ENCODE data around the gene UBP1. TPM values are rescaled to one million over a fixed set of nuclear protein-coding genes. Genes with fewer than 3 reads are reported as not detected.

Gene UBP1
- total RNA-seq, 1 experiment from 2014 or later: 50.4 TPM

GRCh38 chr3:33425453-33425852 is 14.8 kb downstream of the UBP1 start:
- Histone ChIP-seq H3K27ac (no peak overlapping the region), H3K27me3 (ENCODE audit: insufficient read depth, low read depth) (no peaks in the 10 kb centered on the region), H3K4me1 (replicated peaks; ENCODE audit: insufficient read depth) (no peaks in the 10 kb centered on the region), H3K9me2 (ENCODE audit: insufficient read depth) (no peaks in the 10 kb centered on the region), H3K79me2 (ENCODE audit: low read depth) (peaks cover 62% of the 10 kb centered on the region), H3K9me3 (ENCODE audit: insufficient read depth, low read depth) (no peaks in the 10 kb centered on the region), H3K36me3 (ENCODE audit: low read depth) (peaks cover 3% of the 10 kb centered on the region; the same call in 1 of the 2 replicates), H3K4me3 (no peak overlapping the region), H3K4me2 (no peak overlapping the region), H3F3A (ENCODE audit: insufficient read depth, low read depth) (no peaks in the 10 kb centered on the region), H2AFZ (no peak overlapping the region), H4K20me1 (ENCODE audit: insufficient read depth) (no peaks in the 10 kb centered on the region)
- TF ChIP-seq CTCF (conservative IDR thresholded peaks at IDR 0.05) (no peak), EZH2 (IDR thresholded peaks at IDR 0.05; ENCODE audit: low read depth) (no peak)
- DNase-seq: no peak
- CTCF ChIA-PET: no interaction called here
- BruUV-seq (replicated peaks): no TSS peak
- POLR2A ChIA-PET (ENCODE audit: unreplicated experiment): no interaction called here
- intact Hi-C loops (cut with micrococcal nuclease; ENCODE audit: unreplicated experiment): no loop called here

GRCh38 chr3:33424606-33425452 is 15.4 kb downstream of the UBP1 start:
- no peaks in the 10 kb centered on the region for H3K9me3 ChIP-seq (ENCODE audit: insufficient read depth, low read depth)
- no TSS peak for BruUV-seq (replicated peaks)
- no peak overlapping the region for H2AFZ ChIP-seq
- H3F3A ChIP-seq (ENCODE audit: insufficient read depth, low read depth): no peaks in the 10 kb centered on the region
- DNase-seq: no peak
- H4K20me1 ChIP-seq (ENCODE audit: insufficient read depth): no peaks in the 10 kb centered on the region
- no peak overlapping the region for H3K4me2 ChIP-seq
- ChIA-PET CTCF (no interaction called here), POLR2A (ENCODE audit: unreplicated experiment) (no interaction called here)
- H3K79me2 ChIP-seq (ENCODE audit: low read depth): peaks cover 56% of the 10 kb centered on the region
- intact Hi-C loops (cut with micrococcal nuclease; ENCODE audit: unreplicated experiment): no loop called here
- H3K36me3 ChIP-seq (ENCODE audit: low read depth): peaks cover 3% of the 10 kb centered on the region; the same call in 1 of the 2 replicates
- H3K27me3 ChIP-seq (ENCODE audit: insufficient read depth, low read depth): no peaks in the 10 kb centered on the region
- no peaks in the 10 kb centered on the region for H3K9me2 ChIP-seq (ENCODE audit: insufficient read depth)
- H3K27ac ChIP-seq: no peak overlapping the region
- no peak overlapping the region for H3K4me3 ChIP-seq
- TF ChIP-seq CTCF (conservative IDR thresholded peaks at IDR 0.05) (no peak), EZH2 (IDR thresholded peaks at IDR 0.05; ENCODE audit: low read depth) (no peak)
- no peaks in the 10 kb centered on the region for H3K4me1 ChIP-seq (replicated peaks; ENCODE audit: insufficient read depth)

GRCh38 chr3:33420966-33421365 is 19.2 kb downstream of the UBP1 start:
- Histone ChIP-seq H3K9me3 (ENCODE audit: insufficient read depth, low read depth) (no peaks in the 10 kb centered on the region), H3F3A (ENCODE audit: insufficient read depth, low read depth) (no peaks in the 10 kb centered on the region), H4K20me1 (ENCODE audit: insufficient read depth) (no peaks in the 10 kb centered on the region), H3K4me3 (no peak overlapping the region), H3K36me3 (ENCODE audit: low read depth) (peaks cover 3% of the 10 kb centered on the region; the same call in 1 of the 2 replicates), H2AFZ (no peak overlapping the region), H3K27ac (no peak overlapping the region), H3K4me1 (replicated peaks; ENCODE audit: insufficient read depth) (no peaks in the 10 kb centered on the region), H3K4me2 (no peak overlapping the region), H3K27me3 (ENCODE audit: insufficient read depth, low read depth) (no peaks in the 10 kb centered on the region), H3K9me2 (ENCODE audit: insufficient read depth) (no peaks in the 10 kb centered on the region), H3K79me2 (ENCODE audit: low read depth) (peaks cover 17% of the 10 kb centered on the region)
- intact Hi-C loops (cut with micrococcal nuclease; ENCODE audit: unreplicated experiment): no loop called here
- ChIA-PET POLR2A (ENCODE audit: unreplicated experiment) (no interaction called here), CTCF (interaction anchor here (0.7 kb wide), 2 partner anchors 295 to 366 kb away, joined by 3 to 5 read pairs; no protein-coding TSS in a partner anchor)
- no peak for DNase-seq
- TF ChIP-seq EZH2 (IDR thresholded peaks at IDR 0.05; ENCODE audit: low read depth) (no peak), CTCF (conservative IDR thresholded peaks at IDR 0.05) (no peak)
- BruUV-seq (replicated peaks): no TSS peak

Data from PC-9 (cell line).